GM12864 (cell line): ENCODE data around the gene NUP160.

ENCODE experiments used
- DNase-seq: peaks from one replicate; pipeline ENCODE4 v3.0.0-alpha.2; 2011; ENCODE audit warnings: low read depth
- H3K4me3 ChIP-seq: 2 replicates; pipeline ENCODE4 v1.5.1; 2011; ENCODE audit warnings: mild to moderate bottlenecking, low read depth, low read length, control low read depth
- TF ChIP-seq, protein P1 (sequence below): IDR thresholded peaks from 2 replicates; pipeline ENCODE4 v1.5.1; 2011; ENCODE audit warnings: low read depth, mild to moderate bottlenecking, moderate library complexity, low read length, control low read depth, inconsistent platforms; ENCODE audit errors: missing control alignments

NUP160 gene

DNA sequence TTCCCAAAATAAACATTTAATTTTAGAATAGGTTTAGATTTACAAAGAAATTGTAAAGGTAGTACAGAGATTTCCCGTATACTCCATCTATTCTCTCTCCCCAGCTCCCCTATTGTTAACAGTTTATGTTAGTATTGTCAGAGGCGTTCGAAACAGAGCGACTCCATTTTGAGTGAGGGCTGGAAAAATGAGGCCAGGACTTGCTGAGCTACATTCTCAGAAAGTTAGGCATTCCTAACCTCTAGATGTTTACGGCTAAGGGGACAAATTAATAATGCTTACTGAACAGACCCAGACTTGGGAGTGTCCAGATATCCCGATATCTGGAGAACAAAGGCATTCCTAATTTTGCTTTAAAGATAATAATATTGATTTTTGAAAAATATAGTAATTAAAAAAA lies 12.4 kb upstream of the NUP160 start:
- TF ChIP-seq, protein P1, sequence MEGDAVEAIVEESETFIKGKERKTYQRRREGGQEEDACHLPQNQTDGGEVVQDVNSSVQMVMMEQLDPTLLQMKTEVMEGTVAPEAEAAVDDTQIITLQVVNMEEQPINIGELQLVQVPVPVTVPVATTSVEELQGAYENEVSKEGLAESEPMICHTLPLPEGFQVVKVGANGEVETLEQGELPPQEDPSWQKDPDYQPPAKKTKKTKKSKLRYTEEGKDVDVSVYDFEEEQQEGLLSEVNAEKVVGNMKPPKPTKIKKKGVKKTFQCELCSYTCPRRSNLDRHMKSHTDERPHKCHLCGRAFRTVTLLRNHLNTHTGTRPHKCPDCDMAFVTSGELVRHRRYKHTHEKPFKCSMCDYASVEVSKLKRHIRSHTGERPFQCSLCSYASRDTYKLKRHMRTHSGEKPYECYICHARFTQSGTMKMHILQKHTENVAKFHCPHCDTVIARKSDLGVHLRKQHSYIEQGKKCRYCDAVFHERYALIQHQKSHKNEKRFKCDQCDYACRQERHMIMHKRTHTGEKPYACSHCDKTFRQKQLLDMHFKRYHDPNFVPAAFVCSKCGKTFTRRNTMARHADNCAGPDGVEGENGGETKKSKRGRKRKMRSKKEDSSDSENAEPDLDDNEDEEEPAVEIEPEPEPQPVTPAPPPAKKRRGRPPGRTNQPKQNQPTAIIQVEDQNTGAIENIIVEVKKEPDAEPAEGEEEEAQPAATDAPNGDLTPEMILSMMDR: no peak
- no peak overlapping the region for H3K4me3 ChIP-seq
- no peak for DNase-seq

DNA sequence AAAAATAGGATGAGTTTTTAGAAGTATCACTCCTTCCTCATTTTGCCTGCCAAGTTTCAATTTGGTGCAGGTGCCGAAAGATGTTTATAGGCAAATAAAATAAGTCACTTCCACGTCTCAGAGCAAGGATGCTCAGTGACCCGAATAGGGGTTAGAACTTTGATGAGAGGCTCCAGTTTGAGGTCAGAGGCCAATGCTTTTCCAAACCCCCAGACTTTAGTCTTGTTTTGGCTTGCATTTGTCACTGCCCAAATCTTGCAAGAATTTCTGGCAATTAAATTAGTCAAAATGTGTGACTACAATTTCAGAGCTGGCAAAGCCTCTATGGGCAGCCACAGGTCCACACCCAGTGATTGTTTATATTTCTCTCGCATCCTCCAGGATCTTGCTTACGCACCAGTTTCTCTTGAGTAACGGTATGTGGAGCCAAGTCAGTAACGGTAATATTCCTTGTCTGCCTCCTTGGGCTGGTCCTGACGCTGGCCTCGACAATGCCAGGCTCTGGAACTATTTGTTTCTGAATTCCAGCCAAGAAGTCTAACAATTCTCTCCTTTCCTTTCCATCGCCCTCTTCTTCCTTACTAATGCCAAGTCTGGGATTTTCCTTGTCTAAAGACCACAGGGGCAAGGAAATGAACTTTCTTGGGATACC lies 9.9 kb upstream of the NUP160 start:
- peak; percentile 47 for DNase-seq
- TF ChIP-seq, protein P1: no peak

DNA sequence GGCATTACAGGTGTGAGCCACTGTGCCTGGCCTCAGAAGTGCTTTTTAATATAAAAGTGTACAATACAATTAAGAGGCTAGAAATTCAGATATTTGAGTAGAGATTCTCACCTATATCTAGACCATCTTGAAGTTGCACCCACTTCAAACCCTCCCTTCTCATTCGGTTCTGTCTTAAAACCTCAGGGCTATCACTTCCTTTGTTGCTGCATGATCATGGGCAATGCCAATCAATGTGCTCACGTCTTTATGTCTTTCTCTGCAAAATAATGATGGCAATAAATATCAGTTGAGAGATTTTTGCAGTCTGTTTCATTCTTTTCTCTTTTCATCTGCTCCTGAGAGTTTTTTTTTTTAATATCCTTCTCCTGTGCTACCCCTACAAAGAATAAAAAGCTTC lies 9.3 kb upstream of the NUP160 start:
- no peak overlapping the region for H3K4me3 ChIP-seq
- TF ChIP-seq, protein P1: no peak
- no peak for DNase-seq

More for the DNA sequence above, 9.9 kb upstream of the NUP160 start:
- no peak overlapping the region for H3K4me3 ChIP-seq

DNA sequence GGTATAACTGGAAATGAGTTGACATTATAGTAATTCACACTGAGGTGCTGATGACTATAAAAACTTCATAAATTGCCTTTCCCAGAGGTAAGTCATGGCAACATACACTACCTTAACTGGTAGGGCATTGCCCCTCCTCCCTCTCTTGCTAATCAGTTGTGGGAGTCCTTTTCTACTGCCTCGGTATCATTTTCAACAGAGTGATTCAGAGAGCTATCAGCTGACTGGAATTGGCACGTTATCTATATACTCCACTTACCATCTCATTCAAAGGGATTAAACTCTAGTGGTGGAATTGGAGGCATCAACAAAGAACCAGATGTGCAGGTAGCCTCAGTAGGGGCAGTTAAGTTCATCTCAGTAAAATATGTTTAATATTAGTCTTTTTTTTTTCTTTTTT lies 8.0 kb upstream of the NUP160 start:
- H3K4me3 ChIP-seq: no peak overlapping the region
- TF ChIP-seq, protein P1: no peak
- DNase-seq: no peak

DNA sequence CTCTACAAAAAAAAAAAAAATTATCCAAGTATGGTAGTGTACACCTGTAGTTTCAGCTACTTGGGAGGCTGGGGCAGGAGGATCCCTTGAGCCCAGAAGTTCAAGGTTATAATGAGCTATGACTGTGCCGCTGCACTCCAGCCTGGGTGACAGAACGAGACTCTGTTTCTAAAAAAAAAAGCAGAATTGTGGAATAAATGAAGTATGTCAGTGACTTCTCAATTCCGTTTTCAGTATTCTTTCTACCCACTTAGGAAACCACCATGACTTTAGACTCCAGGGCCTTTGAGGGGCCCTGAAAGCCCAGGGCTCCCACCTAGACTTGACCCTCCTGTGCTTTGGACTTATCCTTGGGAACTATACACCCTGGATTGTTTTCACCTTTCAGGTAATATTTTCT lies 6.5 kb upstream of the NUP160 start:
- DNase-seq: peak; percentile 58
- TF ChIP-seq, protein P1: no peak
- H3K4me3 ChIP-seq: no peak overlapping the region

DNA sequence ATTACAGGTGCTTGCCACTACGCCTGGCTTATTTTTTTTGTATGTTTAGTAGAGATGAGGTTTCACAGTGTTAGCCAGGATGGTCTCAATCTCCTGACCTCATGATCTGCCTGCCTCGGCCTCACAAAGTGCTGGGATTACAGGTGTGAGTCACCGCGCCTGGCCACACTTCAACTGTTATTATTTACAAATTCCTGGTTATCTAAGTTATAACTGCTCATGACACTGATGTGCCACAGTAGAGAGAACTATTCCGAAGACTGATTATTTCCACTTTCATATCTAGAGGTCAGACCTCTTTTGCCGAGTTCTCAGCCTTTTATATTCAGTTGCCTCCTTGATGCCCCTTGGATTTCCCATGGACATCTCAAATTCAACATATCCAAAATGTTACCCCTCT lies 3.9 kb upstream of the NUP160 start:
- H3K4me3 ChIP-seq: no peak overlapping the region
- TF ChIP-seq, protein P1: no peak
- no peak for DNase-seq

DNA sequence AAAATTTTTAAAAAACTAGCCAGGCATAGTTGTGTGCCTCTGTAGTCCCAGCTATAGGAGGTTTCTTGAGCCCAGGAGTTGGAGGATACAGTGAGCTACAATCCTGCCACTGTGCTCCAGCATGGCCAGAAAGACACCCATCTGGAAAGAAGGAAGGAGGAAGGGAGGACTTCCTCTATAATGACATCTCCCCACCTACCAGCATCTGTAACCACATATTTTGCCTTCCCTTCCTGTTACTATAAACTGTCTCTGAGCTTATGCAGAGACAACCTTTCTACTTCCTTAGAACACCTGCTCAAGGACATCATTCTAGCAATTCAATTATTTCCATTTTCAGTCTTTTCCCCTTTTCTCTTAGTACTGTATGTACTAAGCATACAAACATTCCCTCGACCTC lies 2.2 kb upstream of the NUP160 start:
- H3K4me3 ChIP-seq: no peak overlapping the region
- TF ChIP-seq, protein P1: no peak

More for the DNA sequence above, 2.2 kb upstream of the NUP160 start:
- no peak for DNase-seq
